CD4-positive, alpha-beta T cell treated with Interleukin-6 at 100 ng/mL for 8 hours (primary cell): ENCODE data around the gene NRCAM.
"Not testable (repeated sequence)": the region's sequence is repeated elsewhere in the genome, so short reads cannot be mapped to it uniquely, and the experiment has no call there.

Experiments
- DNase-seq: peaks from one replicate; pipeline ENCODE4 v3.0.0-alpha.2; 2020; ENCODE audit warnings: mixed read lengths, low spot score

Gene NRCAM

GRCh38 chr7:108340856-108341411, 115.3 kb downstream of the NRCAM start:
- no peak for DNase-seq

- DNase-seq, result not testable (repeated sequence)
Measured at GRCh38 chr7:108340406-108340805, 115.8 kb downstream of the NRCAM start.

- no peak for DNase-seq
Measured at GRCh38 chr7:108335269-108335918, 120.8 kb downstream of the NRCAM start.

- no peak for DNase-seq
Measured at GRCh38 chr7:108332937-108333336, 123.3 kb downstream of the NRCAM start.

- DNase-seq, result no peak
Measured at GRCh38 chr7:108331971-108332370, 124.3 kb downstream of the NRCAM start.

- DNase-seq, result no peak
Measured at GRCh38 chr7:108330227-108330626, 126.0 kb downstream of the NRCAM start.

GRCh38 chr7:108329514-108329913, 126.7 kb downstream of the NRCAM start:
- no peak for DNase-seq

- DNase-seq, result no peak
Measured at GRCh38 chr7:108328174-108328651, 128.0 kb downstream of the NRCAM start.

GRCh38 chr7:108327353-108327752, 128.9 kb downstream of the NRCAM start:
- no peak for DNase-seq

- DNase-seq, result no peak
Measured at GRCh38 chr7:108326938-108327337, 129.3 kb downstream of the NRCAM start.

GRCh38 chr7:108324053-108325038, 131.9 kb downstream of the NRCAM start:
- no peak for DNase-seq

GRCh38 chr7:108322925-108323832, 133.1 kb downstream of the NRCAM start:
- DNase-seq, result no peak

GRCh38 chr7:108322046-108322445, 134.2 kb downstream of the NRCAM start:
- DNase-seq, result no peak

- DNase-seq, result no peak
Measured at GRCh38 chr7:108321359-108321758, 134.9 kb downstream of the NRCAM start.

- DNase-seq, result no peak
Measured at GRCh38 chr7:108316708-108317107, 139.5 kb downstream of the NRCAM start.

GRCh38 chr7:108314551-108314950, 141.7 kb downstream of the NRCAM start:
- no peak for DNase-seq

GRCh38 chr7:108314049-108314448, 142.2 kb downstream of the NRCAM start:
- no peak for DNase-seq

- no peak for DNase-seq
Measured at GRCh38 chr7:108313086-108313485, 143.2 kb downstream of the NRCAM start.

GRCh38 chr7:108311446-108312168, 144.6 kb downstream of the NRCAM start:
- DNase-seq, result no peak

- no peak for DNase-seq
Measured at GRCh38 chr7:108310351-108310750, 145.9 kb downstream of the NRCAM start.

GRCh38 chr7:108308903-108309302, 147.3 kb downstream of the NRCAM start:
- DNase-seq, result no peak
